ENCODE results near the gene CD48. TPM values are rescaled to one million over a fixed set of nuclear protein-coding genes. Genes with fewer than 3 reads are reported as not detected.

The CD48 gene
- total and polyA plus RNA-seq, 2 experiments from 2014 or later, result not detected

- WGBS, 2 experiments (ENCODE audit: low coverage in 1 of 2, low lambda C conversion rate in 2 of 2, missing lambda C conversion rate in 2 of 2), result 0 to 3% methylated on average over 2 of the region's 2 CpGs
- H3K9me2 ChIP-seq (ENCODE audit: insufficient read depth), result no peaks in the 10 kb centered on the region
- no peaks in the 10 kb centered on the region for H3F3A ChIP-seq (ENCODE audit: insufficient read depth)
- H3K36me3 ChIP-seq (ENCODE audit: low read depth), result no peaks in the 10 kb centered on the region
- TF ChIP-seq EZH2 (IDR thresholded peaks at IDR 0.05; ENCODE audit: insufficient read depth, poor library complexity, severe bottlenecking) (no peak), EZH2phosphoT487 (IDR thresholded peaks at IDR 0.05; ENCODE audit: insufficient read depth, low read depth) (no peak)
- no peaks in the 10 kb centered on the region for H3K9me3 ChIP-seq (ENCODE audit: low read depth)
- H3K9ac ChIP-seq, result no peak overlapping the region
- H3K4me3 ChIP-seq, result no peak overlapping the region
- H3K27me3 ChIP-seq (replicated peaks; ENCODE audit: insufficient read depth), result peaks cover 6% of the 10 kb centered on the region
- no peak overlapping the region for H2AFZ ChIP-seq
- H3K27ac ChIP-seq, result no peak overlapping the region
- H3K4me2 ChIP-seq (ENCODE audit: unreplicated experiment), result no peak overlapping the region
- in situ Hi-C loops (cut with MboI), result no loop called here
- H3K4me1 ChIP-seq (ENCODE audit: insufficient read depth), result no peaks in the 10 kb centered on the region
- no peak for DNase-seq
- no peaks in the 10 kb centered on the region for H4K20me1 ChIP-seq (ENCODE audit: insufficient read depth)
- H3K79me2 ChIP-seq (ENCODE audit: insufficient read depth), result no peaks in the 10 kb centered on the region
Observed at GRCh38 chr1:160711276-160711601, 383 bp downstream of the CD48 start.

DNA sequence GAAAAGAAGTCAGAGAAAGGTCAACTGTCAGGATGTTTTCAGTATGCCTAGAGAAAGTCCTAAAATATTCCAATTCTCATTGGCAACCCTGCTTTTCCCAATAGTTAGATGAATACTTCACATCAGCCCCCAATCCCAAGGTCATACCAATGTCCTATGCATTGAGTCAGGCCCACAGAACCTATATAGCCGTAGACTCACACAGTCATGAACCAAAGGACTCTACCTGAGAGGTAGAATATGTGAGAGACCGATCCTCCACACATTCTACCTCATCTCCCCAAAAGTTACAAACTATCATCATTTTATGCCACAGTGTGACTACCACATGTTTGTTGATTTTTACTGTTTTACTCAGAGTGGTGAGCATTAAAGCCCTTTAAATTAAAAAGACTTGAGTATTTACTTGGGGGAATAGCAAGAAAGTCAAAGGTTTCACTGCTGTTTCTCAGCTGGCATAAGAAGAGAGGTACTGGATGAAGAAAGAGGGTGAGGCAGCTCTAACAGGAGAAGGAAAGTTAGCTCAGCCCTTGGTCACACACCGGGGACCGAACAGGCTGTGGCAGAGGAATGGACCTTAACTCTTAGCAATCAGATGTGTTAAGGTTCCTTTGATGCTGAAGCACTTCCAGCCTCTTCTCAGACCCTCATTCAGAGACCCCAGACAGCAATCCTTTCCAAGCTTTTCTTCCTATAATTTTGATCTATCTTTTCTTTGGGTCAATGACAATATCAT is 937 bp downstream of the CD48 start:
- H4K20me1 ChIP-seq (ENCODE audit: insufficient read depth), result no peaks in the 10 kb centered on the region
- no peaks in the 10 kb centered on the region for H3K9me3 ChIP-seq (ENCODE audit: low read depth)
- WGBS, 2 experiments (ENCODE audit: low coverage in 1 of 2, low lambda C conversion rate in 2 of 2, missing lambda C conversion rate in 2 of 2), result 27 to 36% methylated on average over 4 of the region's 4 CpGs
- H3K79me2 ChIP-seq (ENCODE audit: insufficient read depth), result no peaks in the 10 kb centered on the region
- no peak overlapping the region for H3K4me2 ChIP-seq (ENCODE audit: unreplicated experiment)
- no peaks in the 10 kb centered on the region for H3K36me3 ChIP-seq (ENCODE audit: low read depth)
- H3K27ac ChIP-seq, result no peak overlapping the region
- H3K27me3 ChIP-seq (replicated peaks; ENCODE audit: insufficient read depth), result peaks cover 6% of the 10 kb centered on the region
- no peaks in the 10 kb centered on the region for H3F3A ChIP-seq (ENCODE audit: insufficient read depth)
- no peak for DNase-seq
- no peak for TF ChIP-seq EZH2 (IDR thresholded peaks at IDR 0.05; ENCODE audit: insufficient read depth, poor library complexity, severe bottlenecking)
- no peak for TF ChIP-seq EZH2phosphoT487 (IDR thresholded peaks at IDR 0.05; ENCODE audit: insufficient read depth, low read depth)
- in situ Hi-C loops (cut with MboI), result no loop called here
- no peaks in the 10 kb centered on the region for H3K9me2 ChIP-seq (ENCODE audit: insufficient read depth)
- no peak overlapping the region for H2AFZ ChIP-seq
- no peak overlapping the region for H3K4me3 ChIP-seq
- no peaks in the 10 kb centered on the region for H3K4me1 ChIP-seq (ENCODE audit: insufficient read depth)
- H3K9ac ChIP-seq, result no peak overlapping the region

DNA sequence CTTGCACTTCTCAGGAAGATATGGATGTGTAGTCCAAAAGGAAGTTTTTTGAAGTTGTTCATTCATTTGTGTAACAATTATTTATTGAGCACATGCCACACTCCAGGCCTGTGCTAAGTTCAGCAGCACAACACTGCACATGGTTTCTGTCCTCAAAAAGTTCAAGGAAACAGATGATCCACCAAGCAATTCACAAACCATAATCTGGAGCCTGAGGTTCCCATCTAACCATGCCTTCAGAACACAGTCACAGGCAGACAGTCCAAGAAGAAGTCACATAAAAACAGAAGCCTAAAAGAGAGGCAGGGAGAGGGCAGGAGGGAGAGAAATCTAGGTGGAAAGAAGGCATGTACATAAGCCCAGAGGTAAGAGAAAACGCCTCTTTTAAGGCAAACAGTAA is 1.9 kb downstream of the CD48 start:
- Histone ChIP-seq H3K4me2 (ENCODE audit: unreplicated experiment) (no peak overlapping the region), H3K36me3 (ENCODE audit: low read depth) (no peaks in the 10 kb centered on the region), H3K27ac (no peak overlapping the region), H3K9ac (no peak overlapping the region), H3K27me3 (replicated peaks; ENCODE audit: insufficient read depth) (peaks cover 6% of the 10 kb centered on the region), H2AFZ (no peak overlapping the region), H3K4me1 (ENCODE audit: insufficient read depth) (no peaks in the 10 kb centered on the region), H3K9me2 (ENCODE audit: insufficient read depth) (no peaks in the 10 kb centered on the region), H4K20me1 (ENCODE audit: insufficient read depth) (no peaks in the 10 kb centered on the region), H3K4me3 (no peak overlapping the region), H3K9me3 (ENCODE audit: low read depth) (no peaks in the 10 kb centered on the region), H3F3A (ENCODE audit: insufficient read depth) (no peaks in the 10 kb centered on the region), H3K79me2 (ENCODE audit: insufficient read depth) (no peaks in the 10 kb centered on the region)
- no peak for DNase-seq
- in situ Hi-C loops (cut with MboI), result no loop called here
- whole genome bisulfite sequencing, 2 experiments (ENCODE audit: low coverage in 1 of 2, low lambda C conversion rate in 2 of 2, missing lambda C conversion rate in 2 of 2), result 0% methylated on average over 1 of the region's 1 CpG
- TF ChIP-seq EZH2 (IDR thresholded peaks at IDR 0.05; ENCODE audit: insufficient read depth, poor library complexity, severe bottlenecking), result no peak
- TF ChIP-seq EZH2phosphoT487 (IDR thresholded peaks at IDR 0.05; ENCODE audit: insufficient read depth, low read depth), result no peak

DNA sequence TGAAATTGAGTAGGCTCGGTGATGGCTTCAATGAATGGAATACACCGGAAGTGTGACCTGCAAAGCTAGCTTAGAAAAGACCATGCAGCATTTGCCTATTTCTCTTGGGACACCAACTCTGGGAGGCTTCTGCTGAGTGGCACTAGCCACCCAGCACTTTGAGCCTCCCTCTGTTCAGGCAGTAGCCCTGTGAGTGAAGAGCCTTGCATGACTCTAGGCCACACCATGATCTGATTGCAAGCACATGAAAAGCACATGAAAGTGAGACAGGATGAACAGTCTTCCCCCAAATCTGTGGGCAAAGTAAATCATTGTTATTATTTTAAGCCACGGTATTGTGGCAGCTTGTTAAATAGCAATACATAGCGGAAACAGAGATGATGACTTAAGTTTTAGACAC is 2.8 kb downstream of the CD48 start:
- no peaks in the 10 kb centered on the region for H3K4me1 ChIP-seq (ENCODE audit: insufficient read depth)
- no peaks in the 10 kb centered on the region for H3K36me3 ChIP-seq (ENCODE audit: low read depth)
- no peaks in the 10 kb centered on the region for H3K9me3 ChIP-seq (ENCODE audit: low read depth)
- no peak for TF ChIP-seq EZH2phosphoT487 (IDR thresholded peaks at IDR 0.05; ENCODE audit: insufficient read depth, low read depth)
- no peak for TF ChIP-seq EZH2 (IDR thresholded peaks at IDR 0.05; ENCODE audit: insufficient read depth, poor library complexity, severe bottlenecking)
- DNase-seq, result no peak
- in situ Hi-C loops (cut with MboI), result no loop called here
- no peak overlapping the region for H3K4me3 ChIP-seq
- no peaks in the 10 kb centered on the region for H3F3A ChIP-seq (ENCODE audit: insufficient read depth)
- no peaks in the 10 kb centered on the region for H3K79me2 ChIP-seq (ENCODE audit: insufficient read depth)
- H3K4me2 ChIP-seq (ENCODE audit: unreplicated experiment), result no peak overlapping the region
- no peak overlapping the region for H2AFZ ChIP-seq
- H3K27me3 ChIP-seq (replicated peaks; ENCODE audit: insufficient read depth), result peaks cover 6% of the 10 kb centered on the region
- H3K9ac ChIP-seq, result no peak overlapping the region
- H3K27ac ChIP-seq, result no peak overlapping the region
- H3K9me2 ChIP-seq (ENCODE audit: insufficient read depth), result no peaks in the 10 kb centered on the region
- 42 to 46% methylated on average over 4 of the region's 4 CpGs for WGBS, 2 experiments (ENCODE audit: low coverage in 1 of 2, low lambda C conversion rate in 2 of 2, missing lambda C conversion rate in 2 of 2)
- H4K20me1 ChIP-seq (ENCODE audit: insufficient read depth), result no peaks in the 10 kb centered on the region
